K562 (cell line): ENCODE data around the gene PSMA5. TPM values are rescaled to one million over a fixed set of nuclear protein-coding genes. Genes with fewer than 3 reads are reported as not detected.
A peak's percentile ranks its signal among the peaks of the same experiment; 100 is the strongest.

ENCODE experiments used
- BRD9 ChIP-seq: fragments of 450-650 bp; IDR thresholded peaks from 2 replicates; pipeline ENCODE4 v1.6.1; 2018; ENCODE audit warnings: low read depth; ENCODE audit not compliant: partially characterized antibody
- CCAR2 ChIP-seq: fragments of 200-400 bp; formaldehyde crosslinking; IDR thresholded peaks from 2 replicates; pipeline ENCODE4 v1.6.1; 2017; ENCODE audit warnings: mild to moderate bottlenecking, low read depth, low read length
- CXXC5 ChIP-seq: fragments of 250-450 bp; sonication (Bioruptor Pico); IDR thresholded peaks from 2 replicates; pipeline ENCODE4 v1.8.0; 2022; ENCODE audit warnings: inconsistent platforms, mild to moderate bottlenecking, moderate library complexity
- EP300 ChIP-seq: IDR thresholded peaks from 2 replicates; pipeline ENCODE4 v1.6.1; 2012; ENCODE audit warnings: low read length, improper control_type of control experiment
- JUND ChIP-seq, 2 experiments: IDR thresholded peaks; 2 replicates in 1 of 2; 3 replicates in 1 of 2; pipeline ENCODE4 v1.6.1; 2011; ENCODE audit warnings: borderline replicate concordance in 2 of 2, low read depth in 2 of 2, low read length in 2 of 2, improper control_type of control experiment in 1 of 2, missing biosample characterization in 1 of 2, missing genetic modification characterization in 1 of 2, missing genetic modification reagents in 1 of 2
- KDM4B ChIP-seq, 2 experiments: fragments of 450-650 bp in 1 of 2; sonication (generic) in 1 of 2; IDR thresholded peaks; 2 replicates each; pipeline ENCODE4 v1.6.1; 2016 to 2017; ENCODE audit warnings: borderline replicate concordance in 2 of 2, antibody characterized with exemption in 1 of 2, low read depth in 1 of 2, mild to moderate bottlenecking in 1 of 2
- ZBTB7A ChIP-seq: IDR thresholded peaks from 2 replicates; pipeline ENCODE4 v1.6.1; 2011; ENCODE audit warnings: low read depth, mild to moderate bottlenecking, low read length, moderate library complexity, borderline replicate concordance; ENCODE audit not compliant: control insufficient read depth
- ZFX ChIP-seq: sonication (generic); formaldehyde crosslinking; IDR thresholded peaks from 2 replicates; pipeline ENCODE4 v1.8.0; 2022; ENCODE audit warnings: mild to moderate bottlenecking, missing genetic modification reagents, moderate library complexity
- polyA plus RNA-seq, 8 experiments: library from polyadenylated mRNA; depleted of rRNA in 4 of 8; stranded (reverse) in 5 of 8; unstranded in 3 of 8; fragments of >200 nt; fragmentation: Nextera tagmentation in 2 of 8; fragmentation: Illumina TruSeq in 1 of 8; extraction: Ambion mirVana in 2 of 8; extraction: Trizol in 1 of 8; gene quantifications; 2 replicates each; pipeline versions ENCODE4 v1.2.1 to v1.2.3, GENCODE V29; 2011 to 2014; ENCODE audit warnings: inconsistent platforms in 1 of 8, missing spikeins in 1 of 8
- total RNA-seq, 7 experiments: library from RNA; depleted of rRNA in 6 of 7; stranded (reverse); fragments of >200 nt in 6 of 7; fragmentation: Illumina TruSeq in 2 of 7; extraction: Trizol in 2 of 7; gene quantifications; 2 replicates each; pipeline versions ENCODE4 v1.2.1 to v1.2.3, GENCODE V29; 2011 to 2021; ENCODE audit warnings: low replicate concordance in 1 of 7
- TF ChIP-seq, protein P1 (sequence below): fragments of 450-650 bp; conservative IDR thresholded peaks from 2 replicates; pipeline ENCODE4 v1.6.1; 2016; ENCODE audit warnings: missing genetic modification characterization, low read depth, mild to moderate bottlenecking, control low read depth, missing compliant biosample characterization
- TF ChIP-seq, protein P2 (sequence below), 3 experiments: fragments of 200-800 bp in 1 of 3; sonication (Bioruptor generic) in 1 of 3; sonication (generic) in 1 of 3; formaldehyde crosslinking in 1 of 3; IDR thresholded peaks; 2 replicates each; pipeline versions ENCODE4 v1.6.1 to v1.8.0; 2016 to 2022; ENCODE audit warnings: mild to moderate bottlenecking in 2 of 3, missing compliant biosample characterization in 2 of 3, missing genetic modification characterization in 2 of 3, missing genetic modification reagents in 1 of 3
- TF ChIP-seq, protein P3 (sequence below), 2 experiments: IDR thresholded peaks; 2 replicates each; pipeline ENCODE4 v1.6.1; 2011; ENCODE audit warnings: borderline replicate concordance in 1 of 2, control low read depth in 1 of 2, low read depth in 1 of 2, low read length in 1 of 2, mild to moderate bottlenecking in 1 of 2, mixed read lengths in 1 of 2, moderate library complexity in 1 of 2; ENCODE audit not compliant: insufficient read depth in 1 of 2, insufficient read length in 1 of 2, poor library complexity in 1 of 2, severe bottlenecking in 1 of 2; ENCODE audit errors: extremely low read depth in 1 of 2
- TF ChIP-seq, protein P4 (sequence below): fragments of 450-650 bp; formaldehyde crosslinking; IDR thresholded peaks from 2 replicates; pipeline ENCODE4 v1.4.0; 2020; ENCODE audit warnings: mild to moderate bottlenecking, moderate library complexity
- TF ChIP-seq, protein P5 (sequence below): fragments of 450-650 bp; IDR thresholded peaks from 2 replicates; pipeline ENCODE4 v1.6.1; 2016; ENCODE audit warnings: low read depth, mild to moderate bottlenecking, moderate library complexity
- TF ChIP-seq, protein P6 (sequence below): sonication (generic); IDR thresholded peaks from 2 replicates; pipeline ENCODE4 v1.6.1; 2016
- TF ChIP-seq, protein P7 (sequence below): fragments of 450-650 bp; IDR thresholded peaks from 2 replicates; pipeline ENCODE4 v1.6.1; 2016

PSMA5 gene
- total and polyA plus RNA-seq, 9 of the 15 experiments (the other 6 are each of a cell fraction or from before 2014, with no cell fraction given): 82.6 to 542 (median 287) TPM

DNA sequence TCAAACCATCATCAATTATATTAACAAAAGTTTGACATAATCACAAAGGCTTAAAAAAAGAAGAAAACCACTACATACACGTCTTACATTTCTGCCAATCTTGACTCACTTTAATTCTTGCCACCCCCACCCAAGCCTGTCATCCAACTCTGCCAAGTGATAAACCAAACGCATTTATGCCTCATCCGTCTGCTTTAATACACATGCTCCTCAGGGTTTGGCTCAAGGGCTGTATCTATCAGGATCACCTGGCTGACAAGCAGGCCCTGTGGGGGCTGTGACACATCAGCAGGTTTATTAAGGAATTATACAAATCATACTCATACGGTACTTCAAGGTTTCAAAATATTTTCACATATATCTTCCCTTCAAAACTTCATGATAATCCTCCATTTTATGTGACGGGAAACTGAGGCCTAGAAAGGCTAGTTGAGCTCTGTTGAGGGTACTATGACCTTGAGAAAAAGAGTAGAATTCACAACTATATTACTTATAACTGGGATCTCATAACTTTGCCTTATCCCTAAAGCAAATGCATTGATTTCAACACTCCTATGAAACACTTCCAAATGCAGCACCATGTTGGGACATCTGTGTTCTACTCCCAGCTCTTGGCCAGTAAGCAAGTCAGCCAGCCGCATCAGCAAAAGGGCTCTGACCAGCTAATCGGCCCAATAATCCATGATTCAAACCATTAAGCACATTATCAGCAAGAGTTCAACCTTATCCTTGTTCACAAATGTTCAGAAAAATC lies 37.2 kb downstream of the PSMA5 start (continued):
- TF ChIP-seq, protein P1, sequence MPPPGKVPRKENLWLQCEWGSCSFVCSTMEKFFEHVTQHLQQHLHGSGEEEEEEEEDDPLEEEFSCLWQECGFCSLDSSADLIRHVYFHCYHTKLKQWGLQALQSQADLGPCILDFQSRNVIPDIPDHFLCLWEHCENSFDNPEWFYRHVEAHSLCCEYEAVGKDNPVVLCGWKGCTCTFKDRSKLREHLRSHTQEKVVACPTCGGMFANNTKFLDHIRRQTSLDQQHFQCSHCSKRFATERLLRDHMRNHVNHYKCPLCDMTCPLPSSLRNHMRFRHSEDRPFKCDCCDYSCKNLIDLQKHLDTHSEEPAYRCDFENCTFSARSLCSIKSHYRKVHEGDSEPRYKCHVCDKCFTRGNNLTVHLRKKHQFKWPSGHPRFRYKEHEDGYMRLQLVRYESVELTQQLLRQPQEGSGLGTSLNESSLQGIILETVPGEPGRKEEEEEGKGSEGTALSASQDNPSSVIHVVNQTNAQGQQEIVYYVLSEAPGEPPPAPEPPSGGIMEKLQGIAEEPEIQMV (tag): 0 out of 2 replicates have a peak, but pooled peaks have one; percentile 11
- TF ChIP-seq, protein P2, sequence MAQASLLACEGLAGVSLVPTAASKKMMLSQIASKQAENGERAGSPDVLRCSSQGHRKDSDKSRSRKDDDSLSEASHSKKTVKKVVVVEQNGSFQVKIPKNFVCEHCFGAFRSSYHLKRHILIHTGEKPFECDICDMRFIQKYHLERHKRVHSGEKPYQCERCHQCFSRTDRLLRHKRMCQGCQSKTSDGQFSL (CRISPR knock-in tag; IDR thresholded peaks at IDR 0.05): no peak
- TF ChIP-seq, protein P2 (tag; IDR thresholded peaks at IDR 0.05): no peak
- TF ChIP-seq, protein P3, sequence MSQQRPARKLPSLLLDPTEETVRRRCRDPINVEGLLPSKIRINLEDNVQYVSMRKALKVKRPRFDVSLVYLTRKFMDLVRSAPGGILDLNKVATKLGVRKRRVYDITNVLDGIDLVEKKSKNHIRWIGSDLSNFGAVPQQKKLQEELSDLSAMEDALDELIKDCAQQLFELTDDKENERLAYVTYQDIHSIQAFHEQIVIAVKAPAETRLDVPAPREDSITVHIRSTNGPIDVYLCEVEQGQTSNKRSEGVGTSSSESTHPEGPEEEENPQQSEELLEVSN (IDR thresholded peaks at IDR 0.05; ENCODE audit: borderline replicate concordance in 1 of 2, extremely low read depth in 1 of 2, insufficient read depth in 1 of 2, insufficient read length in 1 of 2, low read depth in 1 of 2, low read length in 1 of 2, poor library complexity in 1 of 2, severe bottlenecking in 1 of 2): peak in 1 of 2 experiments; percentile 51
- TF ChIP-seq CCAR2 (no peak), CXXC5 (CRISPR knock-in tag) (peak; percentile 8; the same call in 1 of the 2 replicates), EP300 (peak; percentile 66; the same call in 1 of the 2 replicates), BRD9 (no peak), ZBTB7A (no peak), KDM4B (IDR thresholded peaks at IDR 0.05; ENCODE audit: borderline replicate concordance in 2 of 2, low read depth in 1 of 2) (no peak), ZFX (CRISPR knock-in tag) (no peak), JUND (IDR thresholded peaks at IDR 0.05; ENCODE audit: borderline replicate concordance, low read depth, low read length) (no peak), JUND (tag; IDR thresholded peaks at IDR 0.05; ENCODE audit: borderline replicate concordance, low read depth, low read length) (peak; percentile 11; the same call in 2 of the 3 replicates)
- TF ChIP-seq, protein P4, sequence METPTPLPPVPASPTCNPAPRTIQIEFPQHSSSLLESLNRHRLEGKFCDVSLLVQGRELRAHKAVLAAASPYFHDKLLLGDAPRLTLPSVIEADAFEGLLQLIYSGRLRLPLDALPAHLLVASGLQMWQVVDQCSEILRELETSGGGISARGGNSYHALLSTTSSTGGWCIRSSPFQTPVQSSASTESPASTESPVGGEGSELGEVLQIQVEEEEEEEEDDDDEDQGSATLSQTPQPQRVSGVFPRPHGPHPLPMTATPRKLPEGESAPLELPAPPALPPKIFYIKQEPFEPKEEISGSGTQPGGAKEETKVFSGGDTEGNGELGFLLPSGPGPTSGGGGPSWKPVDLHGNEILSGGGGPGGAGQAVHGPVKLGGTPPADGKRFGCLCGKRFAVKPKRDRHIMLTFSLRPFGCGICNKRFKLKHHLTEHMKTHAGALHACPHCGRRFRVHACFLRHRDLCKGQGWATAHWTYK (CRISPR knock-in tag): no peak
- TF ChIP-seq, protein P5, sequence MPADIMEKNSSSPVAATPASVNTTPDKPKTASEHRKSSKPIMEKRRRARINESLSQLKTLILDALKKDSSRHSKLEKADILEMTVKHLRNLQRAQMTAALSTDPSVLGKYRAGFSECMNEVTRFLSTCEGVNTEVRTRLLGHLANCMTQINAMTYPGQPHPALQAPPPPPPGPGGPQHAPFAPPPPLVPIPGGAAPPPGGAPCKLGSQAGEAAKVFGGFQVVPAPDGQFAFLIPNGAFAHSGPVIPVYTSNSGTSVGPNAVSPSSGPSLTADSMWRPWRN: no peak
- TF ChIP-seq, protein P6, sequence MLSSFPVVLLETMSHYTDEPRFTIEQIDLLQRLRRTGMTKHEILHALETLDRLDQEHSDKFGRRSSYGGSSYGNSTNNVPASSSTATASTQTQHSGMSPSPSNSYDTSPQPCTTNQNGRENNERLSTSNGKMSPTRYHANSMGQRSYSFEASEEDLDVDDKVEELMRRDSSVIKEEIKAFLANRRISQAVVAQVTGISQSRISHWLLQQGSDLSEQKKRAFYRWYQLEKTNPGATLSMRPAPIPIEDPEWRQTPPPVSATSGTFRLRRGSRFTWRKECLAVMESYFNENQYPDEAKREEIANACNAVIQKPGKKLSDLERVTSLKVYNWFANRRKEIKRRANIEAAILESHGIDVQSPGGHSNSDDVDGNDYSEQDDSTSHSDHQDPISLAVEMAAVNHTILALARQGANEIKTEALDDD: no peak
- TF ChIP-seq, protein P7, sequence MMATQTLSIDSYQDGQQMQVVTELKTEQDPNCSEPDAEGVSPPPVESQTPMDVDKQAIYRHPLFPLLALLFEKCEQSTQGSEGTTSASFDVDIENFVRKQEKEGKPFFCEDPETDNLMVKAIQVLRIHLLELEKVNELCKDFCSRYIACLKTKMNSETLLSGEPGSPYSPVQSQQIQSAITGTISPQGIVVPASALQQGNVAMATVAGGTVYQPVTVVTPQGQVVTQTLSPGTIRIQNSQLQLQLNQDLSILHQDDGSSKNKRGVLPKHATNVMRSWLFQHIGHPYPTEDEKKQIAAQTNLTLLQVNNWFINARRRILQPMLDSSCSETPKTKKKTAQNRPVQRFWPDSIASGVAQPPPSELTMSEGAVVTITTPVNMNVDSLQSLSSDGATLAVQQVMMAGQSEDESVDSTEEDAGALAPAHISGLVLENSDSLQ: peak; percentile 64
